Measurements from ENCODE around the gene FREM1. TPM values are rescaled to one million over a fixed set of nuclear protein-coding genes. Genes with fewer than 3 reads are reported as not detected.

The FREM1 gene
- total RNA-seq, 4 donors from 2014 or later: 0.53 to 2.8 (median 1.5) TPM

- DNase-seq (ENCODE audit: low spot score in 2 of 2): no peak
- 22 to 29% methylated on average over 7 of the region's 7 CpGs for WGBS, 2 donors
- intact Hi-C loops (cut with DNase I; ENCODE audit: low total_unique reads): no loop called here
- H3K4me3 ChIP-seq (ENCODE audit: low read depth, poor library complexity, severe bottlenecking): no peak overlapping the region
- TF ChIP-seq CTCF (IDR thresholded peaks at IDR 0.05) (no peak), POLR2A (IDR thresholded peaks at IDR 0.05) (no peak)
These were observed 31.5 kb upstream of the FREM1 start for GRCh38 chr9:14941501-14942405.

GRCh38 chr9:14939378-14939777, 29.1 kb upstream of the FREM1 start:
- 87 to 91% methylated on average over 4 of the region's 4 CpGs for WGBS, 2 donors
- no peak overlapping the region for H3K4me3 ChIP-seq (ENCODE audit: low read depth, poor library complexity, severe bottlenecking)
- TF ChIP-seq POLR2A (IDR thresholded peaks at IDR 0.05) (no peak), CTCF (IDR thresholded peaks at IDR 0.05) (no peak)
- intact Hi-C loops (cut with DNase I; ENCODE audit: low total_unique reads): no loop called here
- no peak for DNase-seq (ENCODE audit: low spot score in 2 of 2)

GRCh38 chr9:14937216-14937615, 27.0 kb upstream of the FREM1 start:
- WGBS, 2 donors: 73 to 80% methylated on average over 2 of the region's 2 CpGs
- intact Hi-C loops (cut with DNase I; ENCODE audit: low total_unique reads): no loop called here
- no peak for DNase-seq (ENCODE audit: low spot score in 2 of 2)
- no peak overlapping the region for H3K4me3 ChIP-seq (ENCODE audit: low read depth, poor library complexity, severe bottlenecking)
- TF ChIP-seq CTCF (IDR thresholded peaks at IDR 0.05) (no peak), POLR2A (IDR thresholded peaks at IDR 0.05) (no peak)

GRCh38 chr9:14936491-14936890, 26.3 kb upstream of the FREM1 start:
- WGBS, 2 donors: 66 to 79% methylated on average over 4 of the region's 4 CpGs
- intact Hi-C loops (cut with DNase I; ENCODE audit: low total_unique reads): no loop called here
- TF ChIP-seq POLR2A (IDR thresholded peaks at IDR 0.05) (no peak), CTCF (IDR thresholded peaks at IDR 0.05) (no peak)
- no peak overlapping the region for H3K4me3 ChIP-seq (ENCODE audit: low read depth, poor library complexity, severe bottlenecking)
- DNase-seq (ENCODE audit: low spot score in 2 of 2): no peak

- intact Hi-C loops (cut with DNase I; ENCODE audit: low total_unique reads): no loop called here
- WGBS, 2 donors: 54 to 70% methylated on average over 1 of the region's 1 CpG
- DNase-seq (ENCODE audit: low spot score in 2 of 2): no peak
- TF ChIP-seq CTCF (IDR thresholded peaks at IDR 0.05): no peak
- TF ChIP-seq POLR2A (IDR thresholded peaks at IDR 0.05): no peak
- no peak overlapping the region for H3K4me3 ChIP-seq (ENCODE audit: low read depth, poor library complexity, severe bottlenecking)
These were observed 25.7 kb upstream of the FREM1 start for GRCh38 chr9:14935964-14936363.
